Astrocyte of the hippocampus (primary cell): Measurements from ENCODE around the gene SCO2.
"Not testable (repeated sequence)": the region's sequence is repeated elsewhere in the genome, so short reads cannot be mapped to it uniquely, and the experiment has no call there.

Experiments used
- DNase-seq: peaks from one replicate; pipeline ENCODE4 v3.0.0; 2011; ENCODE audit warnings: low read depth, low spot score

SCO2 gene

GRCh38 chr22:50551160-50551752 is 25.9 kb upstream of the SCO2 start:
- no peak for DNase-seq

- DNase-seq = no peak
Measured at GRCh38 chr22:50550395-50550794, 25.0 kb upstream of the SCO2 start.

GRCh38 chr22:50548921-50549790 is 23.8 kb upstream of the SCO2 start:
- DNase-seq = no peak

- DNase-seq = no peak
Measured at GRCh38 chr22:50548040-50548920, 22.9 kb upstream of the SCO2 start.

GRCh38 chr22:50547263-50547985 is 22.0 kb upstream of the SCO2 start:
- no peak for DNase-seq

- no peak for DNase-seq
Measured at GRCh38 chr22:50546326-50547262, 21.2 kb upstream of the SCO2 start.

GRCh38 chr22:50545522-50546325 is 20.3 kb upstream of the SCO2 start, which contains the start of gene KLHDC7B:
KLHDC7B (plus strand) TSS chr22:50545899; CDS start chr22:50546244, 345 bp downstream.
- DNase-seq = no peak

- no peak for DNase-seq
Measured at GRCh38 chr22:50544746-50545253, 19.4 kb upstream of the SCO2 start.

- DNase-seq = peak; percentile 77
Measured at GRCh38 chr22:50544078-50544745, 18.8 kb upstream of the SCO2 start.

GRCh38 chr22:50542416-50542927 is 17.1 kb upstream of the SCO2 start:
- DNase-seq = no peak

- DNase-seq = not testable (repeated sequence)
Measured at GRCh38 chr22:50541667-50542026, 16.2 kb upstream of the SCO2 start.

GRCh38 chr22:50540381-50540780 is 15.0 kb upstream of the SCO2 start:
- no peak for DNase-seq

GRCh38 chr22:50537765-50538164 is 12.4 kb upstream of the SCO2 start:
- DNase-seq = no peak

GRCh38 chr22:50536226-50536625 is 10.8 kb upstream of the SCO2 start:
- no peak for DNase-seq

GRCh38 chr22:50535113-50535512 is 9.7 kb upstream of the SCO2 start:
- DNase-seq = no peak

GRCh38 chr22:50533856-50534711 is 8.7 kb upstream of the SCO2 start:
- peak; percentile 34 for DNase-seq
